KOPT-K1 (cell line): Measurements from ENCODE around the gene EHMT2.
"Not testable (repeated sequence)": the region's sequence is repeated elsewhere in the genome, so short reads cannot be mapped to it uniquely, and the experiment has no call there.

ENCODE experiments used
- H3K27ac ChIP-seq: fragments of 200-600 bp; sonication (generic); 2 replicates; pipeline ENCODE4 v1.5.1; 2016; ENCODE audit warnings: antibody characterized with exemption, mild to moderate bottlenecking, low read depth, low read length; ENCODE audit not compliant: poor library complexity, severe bottlenecking
- H3K36me3 ChIP-seq: fragments of 200-600 bp; sonication (generic); 2 replicates; pipeline ENCODE4 v1.5.1; 2017; ENCODE audit warnings: antibody characterized with exemption, mild to moderate bottlenecking, low read length, moderate library complexity; ENCODE audit not compliant: insufficient read depth
- H3K9me3 ChIP-seq: fragments of 200-600 bp; sonication (generic); 2 replicates; pipeline ENCODE4 v1.5.1; 2017; ENCODE audit warnings: antibody characterized with exemption, low read length, mild to moderate bottlenecking; ENCODE audit not compliant: insufficient read depth, poor library complexity, severe bottlenecking

EHMT2 gene

DNA sequence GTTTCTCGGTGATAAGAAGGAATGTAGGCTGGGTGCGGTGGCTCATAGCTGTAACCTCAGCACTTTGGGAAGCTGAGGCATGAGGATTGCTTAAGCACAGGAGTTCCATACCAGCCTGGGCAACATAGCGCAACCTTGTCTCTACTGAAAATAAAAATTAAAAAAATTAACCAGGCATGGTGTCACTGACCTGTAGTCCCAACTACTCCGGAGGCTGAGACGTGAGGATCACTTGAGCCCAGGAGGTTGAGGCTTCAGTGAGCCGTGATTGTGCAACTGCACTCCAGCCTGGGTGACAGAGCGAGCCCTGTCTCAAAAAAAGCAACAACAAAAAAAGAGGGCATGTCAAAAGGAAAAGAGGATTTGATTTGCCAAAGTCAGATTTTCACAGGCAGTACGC lies 38.8 kb downstream of the EHMT2 start:
- Histone ChIP-seq H3K36me3 (peaks cover 30% of the 10 kb centered on the region), H3K9me3 (no peaks in the 10 kb centered on the region), H3K27ac (no peak overlapping the region)

DNA sequence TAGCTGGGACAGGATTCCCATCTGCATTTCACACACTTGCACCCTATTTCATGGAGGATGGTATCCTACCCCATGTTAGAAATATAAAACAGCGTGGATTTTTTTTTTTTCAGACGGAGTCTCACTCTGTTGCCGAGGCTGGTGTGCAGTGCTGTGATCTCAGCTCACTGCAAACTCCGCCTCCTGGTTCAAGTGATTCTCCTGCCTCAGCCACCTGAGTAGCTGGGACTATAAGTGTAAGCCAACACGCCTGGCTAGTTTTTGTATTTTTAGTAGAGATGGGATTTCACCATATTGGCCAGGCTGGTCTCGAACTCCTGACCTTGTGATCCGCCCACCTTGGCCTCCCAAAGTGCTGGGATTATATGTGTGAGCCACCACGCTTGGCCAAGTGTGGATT lies 39.7 kb downstream of the EHMT2 start:
- H3K36me3 ChIP-seq, result peaks cover 30% of the 10 kb centered on the region
- H3K27ac ChIP-seq, H3K9me3 ChIP-seq: not testable (repeated sequence)

DNA sequence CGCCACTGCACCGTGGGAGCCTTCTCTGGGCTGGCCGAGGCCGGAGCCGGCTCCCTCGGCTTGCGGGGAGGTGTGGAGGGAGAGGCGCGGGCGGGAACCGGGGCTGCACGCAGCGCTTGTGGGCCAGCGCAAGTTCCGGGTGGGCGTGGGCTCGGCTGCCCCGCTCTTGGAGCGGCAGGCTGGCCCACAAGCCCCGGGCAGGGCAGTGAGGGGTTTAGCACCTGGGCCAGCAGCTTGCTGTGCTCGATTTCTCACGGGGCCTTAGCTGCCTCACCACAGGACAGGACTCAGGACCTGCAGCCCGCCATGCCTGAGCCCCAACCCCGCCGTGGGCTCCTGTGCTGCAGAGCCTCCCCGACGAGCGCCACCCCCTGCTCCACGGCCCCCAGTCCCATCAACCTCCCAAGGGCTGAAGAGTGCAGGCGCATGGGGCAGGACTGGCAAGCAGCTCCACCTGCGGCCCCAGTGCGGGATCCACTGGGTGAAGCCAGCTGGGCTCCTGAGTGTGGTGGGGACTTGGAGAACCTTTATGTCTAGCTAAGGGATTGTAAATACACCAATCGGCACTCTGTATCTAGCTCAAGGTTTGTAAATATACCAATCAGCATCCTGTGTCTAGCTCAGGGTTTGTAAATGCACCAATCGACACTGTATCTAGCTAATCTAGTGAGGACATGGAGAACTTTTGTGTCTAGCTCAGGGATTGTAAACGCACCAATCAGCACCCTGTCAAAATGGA lies 45.3 kb downstream of the EHMT2 start:
- H3K9me3 ChIP-seq, H3K27ac ChIP-seq, H3K36me3 ChIP-seq: not testable (repeated sequence)

DNA sequence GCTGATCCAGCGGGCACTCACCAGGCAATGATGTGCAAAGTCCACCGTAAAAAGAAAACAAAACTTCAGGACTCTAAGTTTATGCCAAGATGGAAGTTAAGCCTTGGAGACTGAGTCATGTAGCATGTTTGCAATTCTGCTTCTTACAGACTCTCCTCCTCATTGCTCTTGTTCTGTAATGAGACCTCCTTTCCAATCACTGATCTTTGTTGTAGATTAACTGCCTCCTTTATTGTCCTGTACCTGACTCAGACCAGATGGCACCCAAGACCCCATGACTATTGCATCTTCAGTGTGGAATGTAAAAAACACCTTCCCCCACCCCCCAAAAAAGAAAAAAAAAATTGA lies 46.0 kb downstream of the EHMT2 start:
- Histone ChIP-seq H3K36me3 (no peaks in the 10 kb centered on the region), H3K27ac (no peak overlapping the region), H3K9me3 (no peaks in the 10 kb centered on the region)

DNA sequence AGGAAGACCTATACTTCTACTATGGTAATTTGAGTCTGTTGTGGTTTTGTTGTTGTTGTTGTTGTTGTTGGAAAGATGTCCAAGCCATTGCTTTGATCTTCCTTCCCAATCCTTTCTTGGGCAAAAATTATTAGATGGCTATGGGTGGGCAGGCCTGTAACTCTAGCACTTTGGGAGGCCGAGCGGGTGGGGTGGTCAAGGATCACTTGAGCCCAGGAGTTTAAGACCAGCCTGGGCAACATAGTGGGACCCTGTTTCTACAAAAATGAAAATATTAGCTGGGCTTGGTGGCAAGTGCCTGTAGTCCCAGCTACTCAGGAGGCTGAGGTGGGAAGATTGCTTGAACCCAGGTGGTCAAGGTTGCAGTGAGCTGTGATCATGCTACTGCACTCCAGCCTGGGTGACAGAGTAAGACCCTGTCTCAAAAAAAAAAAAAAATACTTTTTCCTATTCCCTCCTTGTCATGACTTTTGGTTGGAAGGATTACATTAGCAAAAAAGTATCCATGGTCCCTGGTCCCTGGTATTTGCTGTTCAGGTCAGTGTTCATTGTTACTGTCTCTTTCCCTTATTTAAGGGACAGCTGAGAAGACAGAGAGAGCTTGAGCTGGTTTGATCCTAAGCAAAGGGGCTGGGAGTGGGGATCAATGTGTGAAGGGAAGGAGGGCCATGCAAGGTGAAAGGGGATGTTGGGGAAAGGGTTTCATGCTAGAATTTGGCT lies 46.6 kb downstream of the EHMT2 start:
- Histone ChIP-seq H3K27ac (no peak overlapping the region), H3K9me3 (no peaks in the 10 kb centered on the region), H3K36me3 (no peaks in the 10 kb centered on the region)

DNA sequence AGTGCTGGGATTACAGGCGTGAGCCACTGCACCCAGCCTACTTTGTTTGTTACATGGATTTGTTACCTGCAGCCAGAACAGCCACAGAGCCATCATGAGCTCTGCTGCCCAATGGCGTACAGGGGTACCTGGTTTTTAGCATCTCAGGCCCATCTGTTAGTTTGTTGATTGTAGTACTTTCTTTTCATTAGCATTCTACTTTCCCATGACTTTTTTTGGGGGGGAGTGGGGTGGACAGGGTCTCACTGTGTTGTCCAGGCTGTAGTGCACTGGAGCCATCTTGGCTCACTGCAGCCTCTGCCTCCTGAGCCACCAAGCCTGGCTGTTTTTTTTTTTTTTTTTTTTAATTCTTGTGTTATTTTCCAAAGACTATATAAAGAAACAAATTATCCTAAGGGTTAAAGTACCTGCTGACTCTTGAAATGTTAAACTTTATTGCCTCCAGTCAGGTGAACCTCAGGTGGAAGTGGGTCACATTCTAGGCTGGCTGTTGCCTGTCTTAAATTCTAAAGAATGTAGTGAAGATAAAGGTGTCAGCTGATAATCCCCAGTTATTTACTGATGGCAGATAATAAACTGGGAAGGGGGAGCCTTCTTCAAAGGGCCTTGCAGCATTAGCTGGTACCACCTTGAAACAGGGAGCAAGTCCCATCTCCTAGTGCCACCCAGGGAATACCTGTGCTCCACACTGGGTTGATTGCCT lies 50.1 kb downstream of the EHMT2 start:
- no peaks in the 10 kb centered on the region for H3K36me3 ChIP-seq
- no peak overlapping the region for H3K27ac ChIP-seq
- no peaks in the 10 kb centered on the region for H3K9me3 ChIP-seq

DNA sequence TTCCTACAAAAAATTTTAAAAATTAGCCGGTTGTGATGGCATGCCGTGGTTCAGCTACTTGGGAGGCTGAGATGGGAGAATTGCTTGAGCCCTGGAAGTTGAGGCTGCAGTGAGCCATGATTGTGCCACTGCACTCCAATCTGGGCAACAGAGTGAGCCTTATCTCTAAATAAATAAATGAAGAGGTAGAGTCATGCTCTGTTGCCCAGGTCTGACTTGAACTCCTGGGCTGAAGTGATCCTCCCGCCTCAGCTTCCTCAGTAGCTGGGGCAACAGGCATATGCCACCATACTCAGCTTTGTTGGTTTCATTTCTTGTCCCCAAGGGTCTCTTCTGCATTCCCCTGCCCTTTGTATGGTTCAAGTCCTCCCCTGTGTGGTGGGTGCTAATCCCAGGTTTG lies 53.0 kb downstream of the EHMT2 start:
- no peaks in the 10 kb centered on the region for H3K9me3 ChIP-seq
- H3K27ac ChIP-seq, result no peak overlapping the region
- H3K36me3 ChIP-seq, result peaks cover 18% of the 10 kb centered on the region

DNA sequence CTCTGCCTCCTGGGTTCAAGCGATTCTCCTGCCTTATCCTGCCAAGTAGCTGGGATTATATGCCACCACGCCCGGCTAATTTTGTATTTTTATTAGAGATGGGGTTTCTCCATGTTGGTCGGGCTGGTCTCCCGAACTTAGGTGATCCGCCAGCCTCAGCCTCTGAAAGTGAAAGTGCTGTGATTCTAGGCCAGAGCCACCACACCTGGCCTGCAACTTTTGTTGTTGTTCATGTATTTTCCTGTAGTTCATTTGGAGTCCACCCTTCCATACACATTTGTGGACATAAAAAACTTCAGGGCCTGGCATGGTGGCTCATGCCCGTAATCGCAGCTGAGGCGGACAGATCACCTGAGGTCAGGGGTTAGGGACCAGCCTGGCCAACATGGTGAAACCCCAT lies 55.4 kb downstream of the EHMT2 start:
- peaks cover 43% of the 10 kb centered on the region for H3K36me3 ChIP-seq
- no peak overlapping the region for H3K27ac ChIP-seq
- no peaks in the 10 kb centered on the region for H3K9me3 ChIP-seq

DNA sequence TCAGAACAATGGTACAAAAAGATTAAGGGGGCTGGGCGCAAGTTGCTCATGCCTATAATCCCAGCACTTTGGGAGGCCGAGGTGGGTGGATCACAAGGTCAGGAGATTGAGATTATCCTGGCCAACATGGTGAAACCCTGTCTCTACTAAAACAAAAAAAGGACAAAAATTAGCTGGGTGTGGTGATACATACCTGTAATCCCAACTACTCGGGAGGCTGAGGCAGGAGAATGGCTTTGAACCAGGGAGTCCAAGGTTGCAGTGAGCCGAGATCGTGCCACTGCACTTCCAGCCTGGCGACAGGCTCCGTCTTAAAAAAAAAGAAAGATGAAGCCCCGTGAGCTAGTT lies 57.7 kb downstream of the EHMT2 start:
- H3K36me3 ChIP-seq, result peaks cover 57% of the 10 kb centered on the region
- not testable (repeated sequence) for H3K9me3 ChIP-seq, H3K27ac ChIP-seq

DNA sequence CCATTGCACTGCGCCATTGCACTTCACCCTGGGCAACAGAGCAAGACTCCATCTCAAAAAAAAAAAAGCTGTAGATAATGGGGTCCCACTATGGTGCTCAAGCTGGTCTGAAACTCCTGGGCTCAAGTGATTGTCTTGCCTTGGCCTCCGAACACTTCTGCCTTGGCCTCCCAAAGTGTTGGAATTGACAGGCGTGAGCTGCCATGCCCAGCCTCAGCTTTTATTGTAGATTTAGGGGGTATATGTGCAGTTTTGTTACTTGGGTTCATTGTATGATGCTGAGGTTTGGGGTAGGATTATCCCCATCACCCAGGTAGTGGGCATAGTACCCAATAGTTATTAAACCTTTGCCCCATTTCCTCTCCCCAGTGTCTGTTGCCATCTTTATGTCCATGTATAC lies 58.5 kb downstream of the EHMT2 start:
- Histone ChIP-seq H3K36me3 (peaks cover 57% of the 10 kb centered on the region), H3K9me3 (no peaks in the 10 kb centered on the region), H3K27ac (no peak overlapping the region)

DNA sequence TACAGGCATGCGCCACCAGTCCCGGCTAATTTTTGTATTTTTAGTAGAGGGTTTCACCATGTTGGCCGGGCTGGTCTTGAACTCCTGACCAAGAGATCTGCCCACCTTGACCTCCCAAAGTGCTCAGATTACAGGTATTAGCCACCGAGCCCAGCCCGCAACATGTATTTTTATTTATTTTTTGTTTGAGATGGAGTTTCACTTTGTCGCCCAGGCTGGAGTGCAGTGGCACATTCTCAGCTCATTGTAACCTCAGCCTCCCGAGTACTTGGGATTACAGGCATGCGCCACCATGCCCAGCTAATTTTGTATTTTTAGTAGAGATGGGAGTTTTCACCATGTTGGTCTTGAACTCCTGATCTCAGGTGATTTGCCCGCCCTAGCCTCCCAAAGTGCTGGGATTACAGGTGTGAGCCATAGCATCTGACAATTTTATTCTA lies 59.4 kb downstream of the EHMT2 start:
- H3K27ac ChIP-seq, result peak overlapping the region; percentile 96

DNA sequence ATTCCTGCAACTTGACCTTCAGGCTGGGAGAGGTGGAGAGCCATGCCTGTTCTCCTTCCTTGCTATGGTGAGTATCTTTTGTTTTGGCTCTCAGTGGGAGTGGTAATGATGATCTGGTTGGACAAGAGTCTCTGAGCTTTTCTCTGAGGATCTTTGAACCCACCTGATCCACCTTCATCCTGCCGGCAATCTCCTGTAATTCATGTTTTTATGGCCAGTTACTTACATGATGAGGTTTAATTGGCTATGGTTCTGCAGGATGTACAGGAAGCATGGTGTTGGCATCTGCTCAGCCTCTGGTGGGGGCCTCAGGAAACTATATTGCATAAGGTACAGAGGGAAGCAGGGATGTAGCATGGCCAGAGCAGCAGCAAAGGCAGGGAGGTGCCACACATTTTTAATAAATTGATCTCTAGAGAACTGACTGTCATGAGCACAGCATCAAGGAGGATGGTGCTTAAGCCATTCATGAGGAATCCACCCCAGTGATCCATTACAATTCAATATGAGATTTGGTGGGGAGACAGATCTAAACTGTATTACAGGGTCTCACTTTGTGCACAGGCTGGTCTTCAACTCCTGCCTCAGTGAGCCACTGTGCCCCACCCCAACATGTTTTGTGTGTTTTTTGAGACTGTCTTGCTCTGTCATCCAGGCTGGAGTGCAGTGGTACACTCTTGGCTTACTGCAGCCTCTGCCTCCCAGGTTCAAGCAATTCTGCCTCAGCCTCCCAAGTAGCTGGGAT lies 60.0 kb downstream of the EHMT2 start:
- peaks cover 57% of the 10 kb centered on the region for H3K36me3 ChIP-seq
- peak overlapping the region; percentile 96 for H3K27ac ChIP-seq
- no peaks in the 10 kb centered on the region for H3K9me3 ChIP-seq

More for the DNA sequence above, 59.4 kb downstream of the EHMT2 start:
- H3K36me3 ChIP-seq, result peaks cover 57% of the 10 kb centered on the region
- H3K9me3 ChIP-seq, result not testable (repeated sequence)

DNA sequence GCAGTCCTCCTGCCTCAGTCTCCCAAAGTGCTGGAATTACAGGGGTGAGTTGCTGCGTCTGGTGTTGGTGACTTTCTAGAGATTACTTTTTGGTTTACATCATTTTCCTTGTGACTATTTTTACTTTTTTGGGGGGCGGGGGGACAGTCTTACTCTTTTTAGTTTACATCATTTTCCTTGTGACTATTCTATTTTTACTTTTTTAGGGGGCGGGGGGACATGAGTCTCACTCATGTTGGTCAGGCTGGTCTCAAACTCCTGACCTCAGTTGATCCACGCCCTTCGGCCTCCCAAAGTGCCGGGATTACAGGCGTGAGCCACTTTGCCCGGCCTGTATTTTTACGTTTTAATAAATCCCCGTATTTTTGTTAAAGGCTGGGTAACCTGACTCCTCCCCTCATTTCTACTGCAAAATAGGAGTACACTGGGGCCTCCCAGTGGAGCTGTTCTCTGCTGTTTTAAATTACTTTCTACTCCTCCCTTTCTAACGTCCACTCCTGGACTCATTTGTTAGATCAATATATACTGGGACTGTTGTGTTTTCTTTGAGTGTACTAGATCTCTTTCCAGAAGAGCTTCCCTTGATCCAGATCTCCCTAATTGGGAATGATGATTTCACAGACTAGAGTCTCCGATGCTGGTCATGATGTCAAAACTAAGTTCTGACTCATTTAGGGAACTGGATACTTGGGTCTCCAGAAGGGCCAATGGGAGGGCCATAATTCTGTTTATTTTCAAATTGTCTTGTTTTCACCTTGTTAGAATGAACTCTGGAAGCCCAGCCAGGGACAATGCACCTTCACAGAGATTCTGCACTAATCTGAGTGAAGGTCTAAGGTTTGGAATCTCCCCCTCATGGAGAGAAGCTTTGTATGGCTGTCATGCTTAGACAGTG lies 60.8 kb downstream of the EHMT2 start:
- Histone ChIP-seq H3K9me3 (no peaks in the 10 kb centered on the region), H3K36me3 (peaks cover 57% of the 10 kb centered on the region), H3K27ac (peak overlapping the region; percentile 96)

DNA sequence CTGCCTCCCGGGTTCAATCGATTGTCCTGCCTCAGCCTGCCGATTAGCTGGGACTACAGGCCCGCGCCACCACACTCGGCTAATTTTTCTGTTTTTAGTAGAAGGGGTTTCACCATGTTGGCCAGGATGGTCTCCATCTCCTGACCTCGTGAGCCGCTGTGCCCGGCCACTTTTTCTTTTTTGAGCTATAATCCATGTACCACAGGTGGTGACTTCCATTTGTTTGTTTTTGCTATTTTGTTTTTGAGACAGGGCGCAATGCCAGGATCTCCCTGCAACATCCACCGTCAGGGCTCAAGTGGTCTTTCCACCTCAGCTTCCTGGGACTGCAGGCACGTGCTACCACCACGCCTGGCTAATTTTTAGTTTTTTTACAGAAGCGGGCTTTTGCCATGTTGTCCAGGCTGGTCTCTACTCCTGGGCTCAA lies 61.4 kb downstream of the EHMT2 start:
- H3K27ac ChIP-seq, result peak overlapping the region; percentile 96
- H3K9me3 ChIP-seq, result no peaks in the 10 kb centered on the region
- peaks cover 59% of the 10 kb centered on the region for H3K36me3 ChIP-seq
